ENCODE data around the gene PARVA.

PARVA gene

DNA sequence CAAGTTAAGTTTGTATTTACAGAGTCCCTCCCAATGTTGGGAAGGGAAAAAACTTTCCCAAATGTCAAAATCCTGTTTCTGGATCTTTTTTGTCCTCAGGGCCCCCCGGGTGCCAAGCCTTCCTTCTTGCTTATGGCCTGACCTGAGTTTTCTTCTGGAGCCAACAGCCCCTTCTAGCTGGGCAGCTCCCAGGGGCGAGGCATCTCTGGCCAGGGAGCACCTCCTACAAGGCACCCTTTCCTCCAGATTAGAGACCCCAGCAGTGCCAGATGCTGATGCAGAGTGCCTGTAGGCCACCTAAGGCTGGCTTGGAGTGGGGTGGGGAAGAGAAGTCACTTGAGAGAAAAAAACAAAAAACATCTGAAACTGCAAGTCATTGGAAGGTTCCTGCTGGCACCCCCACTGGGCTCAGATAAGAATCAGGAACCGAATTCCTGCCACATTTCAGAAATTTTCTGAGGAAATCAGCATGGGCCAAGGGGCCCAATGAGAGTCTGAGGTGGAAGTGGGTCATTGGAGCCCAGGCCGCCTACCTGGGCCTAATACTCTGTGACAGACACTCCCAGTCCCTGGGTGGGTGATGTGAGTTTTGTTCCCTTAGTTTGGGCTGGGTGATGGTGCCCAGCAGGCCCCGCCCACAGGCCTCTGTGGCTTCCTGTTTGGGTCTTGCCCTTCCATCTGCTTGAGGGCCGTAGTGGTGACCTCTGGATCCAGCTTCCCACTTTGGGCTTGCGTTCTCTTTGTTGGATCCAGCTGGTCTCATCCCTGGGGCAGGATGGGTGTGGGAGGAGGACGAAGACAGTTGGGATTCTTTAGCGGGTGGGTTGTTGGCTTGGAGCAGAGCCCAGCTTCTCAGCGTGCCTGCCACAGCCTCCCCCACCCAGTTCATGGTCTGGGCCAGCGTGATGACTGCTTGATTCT is 40.6 kb downstream of the PARVA start:
- no peak for TF ChIP-seq SIN3A (IDR thresholded peaks at IDR 0.05; ENCODE audit: borderline replicate concordance, insufficient read depth, low read length)
- TF ChIP-seq REST (IDR thresholded peaks at IDR 0.05; ENCODE audit: insufficient read depth in 1 of 2, low read depth in 2 of 2, low read length in 2 of 2), result no peak
- no peak for TF ChIP-seq POLR2AphosphoS5 (IDR thresholded peaks at IDR 0.05; ENCODE audit: low read depth, low read length)
- no peak for TF ChIP-seq TAF1 (IDR thresholded peaks at IDR 0.05; ENCODE audit: borderline replicate concordance, insufficient read depth, low read length)
- TF ChIP-seq FOXP2 (optimal IDR thresholded peaks at IDR 0.05; ENCODE audit: borderline replicate concordance, extremely low read depth, extremely low read length, insufficient read depth), result peak; percentile 58

DNA sequence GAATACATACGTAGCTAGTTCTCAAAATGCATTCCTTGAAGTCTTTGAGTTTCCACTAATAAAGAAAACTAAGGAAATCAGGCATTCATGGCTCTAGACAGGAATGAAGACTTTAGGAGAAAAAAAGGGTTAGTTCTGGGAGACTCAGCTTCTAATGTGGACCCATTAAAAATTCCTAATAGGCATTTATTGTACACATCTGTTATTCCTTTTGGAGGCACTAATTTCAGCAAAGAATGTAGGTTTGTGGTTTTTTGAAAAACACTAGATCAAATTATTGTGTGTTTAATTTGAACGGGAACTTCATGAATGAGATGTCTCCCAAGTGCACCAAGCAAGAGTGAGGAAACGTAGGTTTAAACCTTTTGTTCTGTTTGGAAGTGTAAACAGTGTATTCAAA is 42.7 kb downstream of the PARVA start:
- TF ChIP-seq FOXP2 (optimal IDR thresholded peaks at IDR 0.05; ENCODE audit: borderline replicate concordance, extremely low read depth, extremely low read length, insufficient read depth) (no peak), SIN3A (IDR thresholded peaks at IDR 0.05; ENCODE audit: borderline replicate concordance, insufficient read depth, low read length) (no peak)

DNA sequence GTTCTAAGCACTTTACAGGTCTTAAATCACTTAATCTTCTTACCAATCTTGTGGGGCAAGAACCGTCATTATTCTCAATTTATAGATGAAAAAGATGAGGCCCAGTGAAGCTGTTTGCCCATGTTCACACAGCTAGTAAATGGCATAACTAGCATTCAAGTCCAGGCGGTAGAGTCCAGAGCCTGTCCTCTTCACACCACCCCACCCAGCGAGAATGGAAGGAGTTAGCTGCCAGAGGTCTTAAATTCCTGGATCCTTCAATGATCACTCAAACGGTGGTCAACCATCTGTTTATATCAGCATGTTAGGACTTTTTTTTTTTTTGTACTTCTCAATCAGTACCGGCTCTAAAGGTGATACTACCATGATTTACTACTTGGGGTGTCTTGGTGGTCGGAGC is 43.3 kb downstream of the PARVA start:
- TF ChIP-seq POLR2AphosphoS5 (IDR thresholded peaks at IDR 0.05; ENCODE audit: low read depth, low read length), result no peak
- no peak for TF ChIP-seq TAF1 (IDR thresholded peaks at IDR 0.05; ENCODE audit: borderline replicate concordance, insufficient read depth, low read length)
- TF ChIP-seq FOXP2 (optimal IDR thresholded peaks at IDR 0.05; ENCODE audit: borderline replicate concordance, extremely low read depth, extremely low read length, insufficient read depth), result no peak
- no peak for TF ChIP-seq REST (IDR thresholded peaks at IDR 0.05; ENCODE audit: insufficient read depth in 1 of 2, low read depth in 2 of 2, low read length in 2 of 2)
- no peak for TF ChIP-seq SIN3A (IDR thresholded peaks at IDR 0.05; ENCODE audit: borderline replicate concordance, insufficient read depth, low read length)

DNA sequence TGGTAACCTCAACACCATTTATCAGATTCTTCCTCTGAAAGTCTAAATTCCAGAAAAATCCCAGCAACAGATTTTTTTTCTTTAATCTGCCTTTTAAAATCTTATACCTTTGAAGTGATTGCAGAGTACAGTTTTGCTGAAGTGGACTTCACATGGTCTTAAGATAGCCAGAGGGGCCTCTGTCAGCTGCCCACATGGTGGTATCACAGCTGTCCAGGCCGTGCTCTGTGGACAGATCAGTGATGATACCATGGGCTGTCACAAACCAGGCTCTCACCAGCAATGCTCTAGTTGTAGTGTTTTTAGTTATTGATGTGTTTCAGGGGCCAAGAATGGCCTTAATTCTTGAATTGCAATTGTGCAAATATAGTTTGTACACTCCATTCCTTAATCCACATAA is 44.0 kb downstream of the PARVA start:
- TF ChIP-seq TAF1 (IDR thresholded peaks at IDR 0.05; ENCODE audit: borderline replicate concordance, insufficient read depth, low read length) (no peak), SIN3A (IDR thresholded peaks at IDR 0.05; ENCODE audit: borderline replicate concordance, insufficient read depth, low read length) (no peak), POLR2AphosphoS5 (IDR thresholded peaks at IDR 0.05; ENCODE audit: low read depth, low read length) (no peak), FOXP2 (optimal IDR thresholded peaks at IDR 0.05; ENCODE audit: borderline replicate concordance, extremely low read depth, extremely low read length, insufficient read depth) (no peak), REST (IDR thresholded peaks at IDR 0.05; ENCODE audit: insufficient read depth in 1 of 2, low read depth in 2 of 2, low read length in 2 of 2) (no peak)

- no peak for TF ChIP-seq SIN3A (IDR thresholded peaks at IDR 0.05; ENCODE audit: borderline replicate concordance, insufficient read depth, low read length)
- TF ChIP-seq POLR2AphosphoS5 (IDR thresholded peaks at IDR 0.05; ENCODE audit: low read depth, low read length), result no peak
Observed at GRCh38 chr11:12426176-12426575, 48.8 kb downstream of the PARVA start.

DNA sequence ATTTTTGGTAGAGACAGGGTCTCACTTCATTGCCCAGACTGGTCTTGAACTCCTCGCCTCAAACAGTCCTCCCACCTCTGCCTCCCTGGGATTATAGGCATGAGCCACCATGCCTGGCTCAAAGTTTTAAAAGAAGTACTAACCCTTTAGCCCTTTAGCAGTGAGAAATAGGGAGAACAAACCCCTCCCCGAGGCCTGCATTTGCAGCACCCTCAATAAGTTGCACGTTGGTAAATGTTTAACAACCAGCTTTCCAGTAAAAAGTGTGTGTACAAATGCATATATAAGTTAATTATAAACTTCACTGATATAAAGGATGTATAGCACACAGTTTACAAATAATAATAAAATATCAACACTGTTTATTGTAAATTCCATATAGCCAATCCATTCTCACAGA is 51.8 kb downstream of the PARVA start:
- TF ChIP-seq REST (IDR thresholded peaks at IDR 0.05; ENCODE audit: insufficient read depth in 1 of 2, low read depth in 2 of 2, low read length in 2 of 2) (no peak), SIN3A (IDR thresholded peaks at IDR 0.05; ENCODE audit: borderline replicate concordance, insufficient read depth, low read length) (no peak)
